ENCODE results near the gene PRDX5.
A peak's percentile ranks its signal among the peaks of the same experiment; 100 is the strongest.

Gene PRDX5

GRCh38 chr11:64317961-64318765 is at the start of gene PRDX5:
Gene PRDX5, plus strand, starts transcription at chr11:64318121. Its CDS starts 95 bp downstream, at chr11:64318216.
- peak; percentile 74 for DNase-seq

GRCh38 chr11:64268893-64269539 is 48.9 kb upstream of the PRDX5 start:
- DNase-seq, result no peak

- peak; percentile 95 for DNase-seq
Observed at GRCh38 chr11:64269540-64270220, 48.2 kb upstream of the PRDX5 start.

GRCh38 chr11:64275031-64275800 is 42.7 kb upstream of the PRDX5 start:
- DNase-seq, result no peak

GRCh38 chr11:64275841-64276240 is 42.1 kb upstream of the PRDX5 start:
- no peak for DNase-seq

GRCh38 chr11:64276653-64277431 is 41.1 kb upstream of the PRDX5 start:
- no peak for DNase-seq

GRCh38 chr11:64278576-64279190 is 39.2 kb upstream of the PRDX5 start:
- no peak for DNase-seq

- no peak for DNase-seq
Observed at GRCh38 chr11:64281957-64282770, 35.8 kb upstream of the PRDX5 start.

- no peak for DNase-seq
Observed at GRCh38 chr11:64283092-64283491, 34.8 kb upstream of the PRDX5 start.

GRCh38 chr11:64284048-64284961 is 33.6 kb upstream of the PRDX5 start, which contains the start of gene BAD:
Gene BAD, minus strand, starts transcription at chr11:64284665. Its CDS starts 297 bp downstream, at chr11:64284368.
- DNase-seq, result peak; percentile 53

- no peak for DNase-seq
Observed at GRCh38 chr11:64284962-64285884, 32.7 kb upstream of the PRDX5 start, which contains the start of gene GPR137. Gene GPR137, plus strand, starts transcription at chr11:64285848. Its CDS starts 677 bp downstream, at chr11:64286525.

GRCh38 chr11:64285885-64286800 is 31.8 kb upstream of the PRDX5 start:
- peak; percentile 23 for DNase-seq

- DNase-seq, result no peak
Observed at GRCh38 chr11:64286801-64287159, 31.1 kb upstream of the PRDX5 start.

- no peak for DNase-seq
Observed at GRCh38 chr11:64287676-64288352, 30.1 kb upstream of the PRDX5 start.

GRCh38 chr11:64288353-64288750 is 29.6 kb upstream of the PRDX5 start:
- DNase-seq, result no peak

GRCh38 chr11:64289002-64289564 is 28.8 kb upstream of the PRDX5 start:
- no peak for DNase-seq

Measured in DMS 273 treated with DMSO at 0.1 percent for 48 hours (cell line).